ENCODE data around the gene NPIPB8.
"Not testable (repeated sequence)": the region's sequence is repeated elsewhere in the genome, so short reads cannot be mapped to it uniquely, and the experiment has no call there.

Gene NPIPB8

DNA sequence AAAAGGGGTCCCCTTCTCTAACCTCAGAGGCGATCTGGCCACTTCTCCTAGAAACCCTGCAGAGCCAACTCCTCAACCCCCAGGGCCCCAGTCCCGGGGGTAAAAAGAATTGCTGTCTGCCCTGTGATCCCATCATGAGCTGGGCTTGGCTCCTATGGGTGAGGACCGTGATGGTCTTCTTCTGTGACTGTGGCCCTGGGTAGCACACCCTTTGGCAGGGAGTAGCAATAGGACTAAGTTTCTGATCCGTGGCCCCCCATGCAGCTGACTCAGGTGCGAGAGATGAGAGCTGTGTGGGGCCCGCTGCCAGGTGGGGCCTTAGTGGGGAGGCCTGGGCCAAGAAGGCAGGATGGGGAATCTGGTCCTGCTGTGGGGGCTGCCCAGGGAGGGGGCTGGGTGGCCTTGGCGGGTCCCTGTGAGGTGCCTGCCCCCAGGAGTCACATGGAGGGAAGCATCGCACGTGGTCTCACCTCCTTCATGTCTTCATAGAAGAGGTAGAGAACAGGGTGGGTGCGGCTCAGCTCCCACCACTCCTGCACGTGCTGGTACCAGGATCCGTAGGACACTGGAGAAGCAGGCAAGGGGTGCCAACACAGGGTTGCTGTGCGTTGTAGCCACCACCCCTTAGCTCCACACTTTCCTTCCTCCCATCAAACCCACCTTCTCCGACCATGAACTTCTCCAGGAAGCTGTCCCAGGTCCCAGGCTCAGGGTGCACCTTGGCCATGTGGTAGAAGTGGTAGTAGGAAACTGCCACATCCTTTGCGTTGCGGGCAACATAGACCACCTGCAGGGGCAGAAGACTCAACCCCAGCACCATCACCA is 31.4 kb upstream of the NPIPB8 start:
- no peak for DNase-seq (ENCODE audit: low read depth, low spot score)
- H3K27ac ChIP-seq = no peak overlapping the region

DNA sequence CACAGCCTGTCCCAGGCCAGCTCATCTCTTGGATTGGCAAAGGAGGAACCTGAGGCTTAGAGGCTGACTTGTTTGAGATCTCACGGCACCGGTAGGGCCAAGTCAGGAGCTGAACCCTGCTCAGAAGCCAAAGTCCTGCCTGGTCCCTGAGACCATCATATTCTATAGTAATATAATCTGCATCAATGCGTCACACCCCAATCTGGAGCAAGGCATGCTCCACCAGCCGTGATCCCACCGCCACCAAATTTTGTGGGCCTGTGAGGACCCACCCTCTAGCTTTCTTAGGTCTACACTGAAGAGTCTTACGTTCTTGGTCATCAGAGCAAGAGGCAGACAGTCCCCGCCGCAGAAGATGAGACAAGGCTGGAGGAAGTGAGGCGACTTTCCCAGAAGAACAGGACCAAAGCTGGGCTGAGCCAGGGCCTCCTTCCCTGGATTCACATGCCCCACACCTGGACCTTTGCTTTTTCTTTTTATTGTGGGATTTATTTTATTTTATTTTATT is 30.7 kb upstream of the NPIPB8 start:
- no peak overlapping the region for H3K27ac ChIP-seq
- no peak for DNase-seq (ENCODE audit: low read depth, low spot score)

DNA sequence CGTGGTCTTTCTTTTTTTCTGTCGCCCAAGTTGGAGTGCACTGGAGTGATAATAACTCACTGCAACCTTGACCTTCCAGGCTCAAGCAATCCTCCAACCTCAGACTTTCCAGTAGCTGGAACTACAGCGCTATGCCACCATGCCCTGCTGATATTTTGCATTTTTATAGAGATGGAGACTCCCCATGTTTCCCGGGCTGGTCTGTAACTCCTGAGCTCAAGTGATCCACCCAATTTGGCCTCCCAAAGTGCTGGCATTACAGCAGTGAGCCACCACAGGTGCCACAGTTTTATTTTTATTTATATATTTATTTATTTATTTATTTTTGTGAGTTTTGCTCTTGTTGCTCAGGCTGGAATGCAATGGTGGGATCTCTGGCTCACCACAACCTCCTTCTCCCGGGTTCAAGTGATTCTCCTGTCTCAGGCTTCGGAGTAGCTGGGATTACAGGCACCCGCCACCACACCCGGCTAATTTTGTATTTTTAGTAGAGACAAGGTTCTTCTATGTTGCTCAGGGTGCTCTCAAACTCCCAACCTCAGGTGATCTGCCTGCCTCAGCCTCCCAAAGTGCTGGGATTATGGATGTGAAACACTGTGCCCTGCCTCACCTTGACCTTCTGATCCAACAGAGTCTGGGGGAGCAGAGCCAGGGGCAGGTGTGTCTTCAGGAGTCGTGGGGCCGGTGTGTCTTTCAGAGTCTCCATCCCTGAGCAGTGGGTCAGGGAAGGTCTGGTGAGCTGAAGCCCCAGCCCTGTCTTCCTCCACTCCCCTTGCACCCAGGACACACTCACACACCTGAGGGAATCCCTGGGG is 30.0 kb upstream of the NPIPB8 start:
- DNase-seq (ENCODE audit: low read depth, low spot score); H3K27ac ChIP-seq: not testable (repeated sequence)

DNA sequence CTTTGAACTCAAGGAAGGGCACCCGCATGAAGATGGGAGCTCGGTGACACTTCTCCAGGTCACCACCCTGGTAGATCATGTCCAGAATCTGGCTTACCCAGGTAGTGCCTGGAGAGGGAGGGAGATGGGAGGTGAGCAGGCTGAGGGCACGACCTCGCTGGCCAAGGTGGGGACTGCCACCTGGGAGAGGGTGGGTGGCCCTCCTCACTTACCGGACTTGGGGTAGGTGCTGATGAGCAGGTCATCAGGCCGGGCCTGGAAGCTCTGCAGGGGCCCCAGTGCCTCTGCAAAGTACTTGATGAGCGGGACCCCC is 29.4 kb upstream of the NPIPB8 start:
- H3K27ac ChIP-seq; DNase-seq (ENCODE audit: low read depth, low spot score): not testable (repeated sequence)

DNA sequence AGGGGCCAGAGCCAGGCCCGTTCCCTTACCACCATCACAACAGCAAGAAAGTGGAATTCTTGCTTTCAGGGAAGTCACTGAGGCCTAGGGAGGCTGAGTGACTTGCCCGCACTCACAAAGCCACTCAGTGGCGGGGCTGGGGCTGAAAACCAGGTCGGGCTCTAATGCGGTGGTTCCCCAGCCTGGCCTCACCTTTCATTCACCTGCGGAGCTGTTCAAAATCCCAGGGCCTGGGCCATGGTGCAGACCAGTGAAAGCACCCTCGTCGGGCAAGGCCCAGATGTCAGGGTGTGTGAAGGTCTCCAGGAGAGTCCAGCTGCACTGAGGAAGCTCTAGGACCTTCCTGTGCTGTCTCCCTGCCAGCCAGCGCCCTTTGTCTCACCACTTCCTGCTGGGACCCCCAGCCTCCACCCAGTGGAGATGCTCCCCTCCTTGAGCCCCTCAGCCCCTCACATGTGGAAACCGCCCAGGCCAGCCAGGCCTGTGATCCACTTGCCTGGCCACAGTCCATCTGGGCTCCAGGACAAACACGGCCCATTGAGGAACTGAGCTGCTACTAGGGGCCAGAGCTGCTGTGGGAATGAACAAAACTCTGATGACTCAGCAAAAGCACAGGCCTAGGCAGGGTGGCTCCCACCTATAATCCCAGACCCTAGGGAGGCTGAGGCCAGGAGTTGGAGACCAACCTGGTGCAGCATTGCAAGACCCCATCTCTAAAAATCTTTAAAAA is 28.8 kb upstream of the NPIPB8 start:
- not testable (repeated sequence) for DNase-seq (ENCODE audit: low read depth, low spot score); H3K27ac ChIP-seq

DNA sequence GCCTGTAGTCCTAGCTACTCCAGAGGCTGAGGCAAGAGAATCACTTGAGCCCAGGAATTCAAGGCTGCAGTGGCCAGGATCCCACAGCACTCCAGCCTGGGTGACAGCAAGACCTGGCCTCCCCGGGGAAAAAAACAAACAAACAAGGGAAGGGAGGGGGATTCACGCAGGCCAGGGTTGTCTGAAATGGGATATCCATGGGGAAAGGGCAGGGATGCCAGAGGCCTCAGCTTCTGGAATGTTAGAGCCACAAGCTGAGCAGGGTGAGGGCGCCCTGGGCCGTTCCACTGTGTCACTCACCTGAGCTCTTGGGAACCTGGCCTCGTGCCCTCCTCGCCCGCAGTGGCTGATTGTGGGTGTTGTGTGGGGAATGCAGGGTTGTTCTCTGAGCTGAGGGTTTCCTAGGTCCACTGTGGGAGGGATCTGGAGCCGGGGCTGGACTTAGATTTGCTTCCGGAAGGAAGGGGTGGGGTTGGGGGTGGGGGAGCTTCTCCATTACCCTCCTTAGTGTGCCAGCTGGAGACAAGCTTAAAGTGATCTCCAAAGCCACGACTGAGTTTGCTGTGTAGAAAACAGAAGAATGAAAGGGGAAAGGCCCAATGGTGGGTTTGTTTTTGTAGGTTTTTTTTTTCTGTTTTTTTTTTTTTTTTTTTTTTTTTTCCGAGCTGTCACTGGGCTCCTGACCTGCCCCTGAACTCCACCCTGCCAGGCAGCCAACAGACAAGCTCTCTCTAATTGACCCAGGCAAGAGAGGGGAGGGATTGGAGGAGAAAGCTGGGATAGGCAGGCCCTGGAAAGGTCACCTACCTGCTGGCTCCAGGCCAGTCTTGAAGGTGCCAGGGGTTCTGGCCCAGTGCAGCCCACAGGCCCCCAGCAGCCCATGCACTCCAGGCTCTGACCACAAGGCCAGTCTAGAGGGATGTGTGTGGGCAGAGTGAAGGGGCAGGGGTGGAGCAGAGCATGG is 28.0 kb upstream of the NPIPB8 start, which contains the start of gene SULT1A1:
SULT1A1 (minus strand) TSS at position 414 of the 964 bp plus-strand sequence. CDS start 1,189 bp downstream, outside the sequence.
- DNase-seq (ENCODE audit: low read depth, low spot score) = no peak
- no peak within 1 kb of the TSS for H3K27ac ChIP-seq

DNA sequence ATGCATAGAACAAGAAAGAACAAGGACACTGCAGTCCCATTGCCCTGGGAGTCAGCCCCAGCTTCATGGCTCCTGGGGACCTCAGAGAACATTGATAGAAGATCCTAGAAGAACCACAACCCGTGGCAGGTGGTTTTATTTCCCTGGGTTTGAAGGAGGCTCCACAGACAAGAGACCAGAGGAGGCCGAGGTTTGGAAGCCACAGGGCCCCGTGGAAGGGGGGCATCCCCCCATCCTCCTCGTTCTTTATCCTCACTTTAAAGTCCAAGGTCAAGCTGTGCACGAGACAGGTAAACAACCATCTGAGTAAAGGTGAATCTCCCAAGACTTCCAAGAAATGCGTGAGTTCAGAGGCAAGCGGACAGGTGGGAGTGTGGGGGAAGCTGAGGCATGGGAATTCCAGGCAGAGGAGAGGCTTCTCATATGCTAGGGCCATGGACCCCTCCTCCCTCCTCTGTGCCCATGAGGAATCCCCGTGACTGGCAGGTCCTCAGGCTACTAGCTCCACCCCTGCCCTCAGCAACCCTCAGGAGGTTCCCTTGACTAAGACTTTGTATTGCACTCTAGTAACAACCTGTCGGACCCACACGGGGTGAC is 27.2 kb upstream of the NPIPB8 start:
- no peak for DNase-seq (ENCODE audit: low read depth, low spot score)
- H3K27ac ChIP-seq = no peak overlapping the region

DNA sequence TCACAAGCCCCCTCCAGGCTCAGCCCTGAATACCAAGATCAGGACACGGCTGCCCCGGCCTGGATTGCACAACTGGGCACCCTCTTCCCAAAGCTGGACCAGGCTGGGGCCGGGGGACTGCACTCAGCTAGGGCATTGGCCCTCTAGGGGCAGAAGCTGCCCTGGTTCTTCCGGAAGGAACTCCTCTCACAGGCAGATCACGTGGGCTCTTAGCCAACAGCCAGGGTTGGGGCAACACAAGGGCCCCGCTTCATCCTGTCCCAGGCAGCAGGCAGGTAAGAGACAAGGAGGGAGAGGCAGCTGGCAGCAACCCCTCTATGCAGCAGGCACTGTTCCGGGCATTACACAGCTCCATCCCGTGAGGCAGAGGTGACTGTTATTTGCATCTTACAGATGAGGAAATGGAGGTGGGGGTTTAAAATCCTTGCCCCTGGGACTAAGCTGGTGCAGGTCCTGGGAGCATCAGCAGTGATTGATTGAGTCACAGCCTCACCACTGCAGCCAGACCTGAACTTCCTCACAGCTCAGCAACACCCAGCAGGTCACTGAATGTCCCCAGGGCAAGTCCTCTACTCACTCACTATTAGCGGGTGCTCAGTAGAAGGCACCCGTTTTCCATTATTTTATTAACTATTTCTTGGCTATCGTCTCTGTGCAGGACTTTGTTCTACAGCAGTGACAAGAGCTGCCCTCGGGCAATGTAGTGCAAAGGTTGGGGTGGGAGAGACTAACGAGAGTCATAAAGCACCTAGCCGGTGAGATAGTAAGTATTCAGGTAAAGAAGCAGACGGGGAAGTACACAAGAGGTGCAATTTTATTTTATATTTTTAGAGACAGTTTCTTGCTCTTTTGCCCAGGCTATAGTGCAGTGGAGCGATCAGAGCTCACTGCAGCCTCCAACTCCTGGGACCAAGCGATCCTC is 25.2 kb upstream of the NPIPB8 start:
- H3K27ac ChIP-seq; DNase-seq (ENCODE audit: low read depth, low spot score): not testable (repeated sequence)

DNA sequence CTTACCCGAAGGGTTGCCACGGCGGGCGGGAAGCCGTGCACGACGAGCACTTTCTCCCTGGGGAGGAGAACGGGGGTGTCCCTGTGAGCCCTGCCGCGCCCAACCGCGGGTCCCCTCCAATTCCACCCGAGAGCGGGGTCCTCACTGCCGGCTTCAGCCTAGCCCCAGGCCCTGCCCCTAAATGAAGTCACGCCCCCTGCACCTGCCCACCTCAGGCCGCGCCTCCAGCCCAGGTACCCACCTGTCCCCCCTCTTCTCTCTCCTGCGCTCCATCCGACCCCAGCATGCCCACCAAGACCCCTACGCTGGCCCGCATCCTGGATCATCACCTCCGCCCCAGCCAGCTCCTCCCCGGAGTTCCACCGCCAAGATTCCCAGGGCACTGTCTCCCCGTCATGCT is 24.0 kb upstream of the NPIPB8 start:
- DNase-seq (ENCODE audit: low read depth, low spot score); H3K27ac ChIP-seq: not testable (repeated sequence)

DNA sequence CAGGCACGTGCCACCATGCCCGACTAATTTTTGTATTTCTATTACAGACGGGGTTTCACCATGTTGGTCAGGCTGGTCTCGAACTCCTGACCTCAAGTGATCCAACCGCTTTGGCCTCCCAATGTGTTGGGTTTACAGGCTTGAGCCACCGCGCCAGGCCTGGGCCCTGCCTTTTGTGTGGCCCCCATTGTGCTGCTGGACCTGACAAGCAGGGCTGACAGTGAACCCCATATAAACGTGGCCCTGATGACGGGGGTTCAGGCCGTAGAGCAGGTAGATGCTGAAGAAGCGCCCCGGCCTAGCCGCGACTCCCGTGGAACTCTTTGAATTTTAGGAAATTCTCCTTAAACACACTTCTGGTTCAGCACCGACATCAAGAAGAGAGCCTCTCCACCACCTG is 23.3 kb upstream of the NPIPB8 start:
- DNase-seq (ENCODE audit: low read depth, low spot score); H3K27ac ChIP-seq: not testable (repeated sequence)

DNA sequence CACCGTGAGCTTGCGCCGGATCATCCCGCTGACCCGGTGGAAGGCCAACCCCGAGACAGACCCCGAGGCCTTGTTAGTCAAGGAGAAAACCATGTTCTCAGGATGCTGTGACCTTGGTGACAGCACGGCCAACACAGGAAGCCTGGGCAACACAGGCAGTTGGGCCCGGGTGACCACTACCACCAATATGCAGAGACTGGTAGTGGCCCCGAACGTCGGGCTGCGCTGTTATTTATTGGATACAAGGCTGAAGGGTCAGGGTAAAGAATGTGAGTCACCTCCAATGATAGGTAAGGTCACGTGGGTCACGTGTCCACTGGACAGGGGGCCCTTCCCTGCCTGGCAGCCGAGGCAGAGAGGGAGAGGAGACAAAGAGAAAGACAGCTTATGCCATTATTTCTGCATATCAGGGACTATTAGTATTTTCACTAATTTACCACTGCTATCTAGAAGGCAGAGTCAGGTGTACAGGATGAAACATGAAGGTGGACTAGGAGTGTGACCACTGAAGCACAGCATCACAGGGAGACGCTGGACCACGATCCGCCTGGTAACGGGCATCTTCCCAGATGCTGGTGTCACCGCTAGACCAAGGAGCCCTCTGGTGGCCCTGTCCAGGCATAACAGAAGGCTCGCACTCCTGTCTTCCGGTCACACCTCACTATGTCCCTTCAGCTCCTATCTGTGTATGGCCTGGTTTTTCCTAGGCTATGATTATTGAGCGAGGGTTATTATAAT is 22.2 kb upstream of the NPIPB8 start:
- H3K27ac ChIP-seq; DNase-seq (ENCODE audit: low read depth, low spot score): not testable (repeated sequence)

DNA sequence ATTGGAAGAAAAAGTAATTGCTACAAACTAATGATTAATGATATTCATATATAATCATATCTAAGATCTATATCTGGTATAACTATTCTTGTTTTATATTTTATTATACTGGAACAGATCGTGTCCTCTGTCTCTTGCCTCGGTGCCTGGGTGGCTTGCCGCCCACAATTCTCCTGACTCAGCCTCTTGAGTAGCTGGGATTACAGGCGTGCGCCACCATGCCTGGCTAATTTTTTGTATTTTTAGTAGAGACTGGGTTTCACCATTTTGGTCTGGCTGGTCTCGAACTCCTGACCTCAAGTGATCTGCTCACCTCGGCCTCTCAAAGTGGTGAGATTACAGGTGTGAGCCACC is 21.7 kb upstream of the NPIPB8 start:
- H3K27ac ChIP-seq; DNase-seq (ENCODE audit: low read depth, low spot score): not testable (repeated sequence)

DNA sequence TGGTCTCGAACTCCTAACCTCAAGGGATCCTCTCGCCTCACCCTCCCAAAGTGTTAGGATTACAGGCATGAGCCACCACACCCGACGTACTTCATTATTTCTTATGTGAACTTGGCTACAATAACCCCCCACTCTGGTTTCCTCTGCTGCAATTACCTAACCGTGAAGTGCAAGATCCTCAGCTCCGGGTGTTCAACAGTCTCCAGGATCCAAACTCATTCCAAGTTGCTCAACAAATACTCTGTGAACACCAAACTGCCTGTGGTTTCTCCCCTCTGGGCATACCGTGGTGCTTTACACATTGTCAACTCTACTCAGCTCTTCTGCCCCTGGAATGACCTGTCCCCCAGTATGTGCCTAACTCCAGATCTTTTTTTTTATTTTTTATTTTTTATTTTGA is 21.2 kb upstream of the NPIPB8 start:
- no peak for DNase-seq (ENCODE audit: low read depth, low spot score)
- H3K27ac ChIP-seq = no peak overlapping the region

DNA sequence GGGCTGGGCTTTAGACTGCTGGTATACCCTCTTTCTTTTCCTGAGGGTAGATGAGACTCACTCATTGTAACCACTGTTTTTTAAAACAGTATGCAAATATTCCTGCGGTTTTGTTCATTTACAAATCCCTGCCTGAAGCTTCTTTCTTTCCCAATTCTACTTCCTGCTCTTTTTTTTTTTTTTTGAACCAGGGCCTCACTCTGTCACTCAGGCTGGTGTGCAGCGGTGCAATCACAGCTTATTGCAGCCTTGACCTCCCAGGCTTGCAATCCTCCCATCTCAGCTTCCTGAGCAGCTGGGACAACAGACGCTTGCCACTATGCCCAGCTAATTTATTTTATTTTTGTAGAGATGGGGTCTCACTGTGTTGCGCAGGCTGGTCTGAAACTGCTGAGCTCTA is 20.0 kb upstream of the NPIPB8 start:
- H3K27ac ChIP-seq = no peak overlapping the region
- DNase-seq (ENCODE audit: low read depth, low spot score) = no peak

DNA sequence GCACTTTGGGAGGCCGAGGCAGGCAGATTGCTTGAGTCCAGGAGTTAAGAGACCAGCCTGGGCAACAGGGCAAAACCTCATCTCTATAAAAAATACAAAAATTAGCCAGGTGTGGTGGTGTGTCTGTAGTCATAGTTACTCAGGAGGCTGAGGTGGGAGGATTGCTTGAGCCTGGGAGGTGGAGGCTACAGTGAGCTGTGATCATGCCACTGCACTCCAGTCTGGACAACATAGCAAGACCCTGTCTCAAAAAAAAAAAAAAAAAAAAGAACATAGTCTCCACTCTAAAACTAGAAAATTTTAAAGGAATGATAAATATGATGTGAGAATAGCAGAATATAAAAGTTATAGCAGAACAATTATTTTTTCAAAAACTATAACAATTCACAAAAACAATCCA is 17.5 kb upstream of the NPIPB8 start:
- DNase-seq (ENCODE audit: low read depth, low spot score) = not testable (repeated sequence)

DNA sequence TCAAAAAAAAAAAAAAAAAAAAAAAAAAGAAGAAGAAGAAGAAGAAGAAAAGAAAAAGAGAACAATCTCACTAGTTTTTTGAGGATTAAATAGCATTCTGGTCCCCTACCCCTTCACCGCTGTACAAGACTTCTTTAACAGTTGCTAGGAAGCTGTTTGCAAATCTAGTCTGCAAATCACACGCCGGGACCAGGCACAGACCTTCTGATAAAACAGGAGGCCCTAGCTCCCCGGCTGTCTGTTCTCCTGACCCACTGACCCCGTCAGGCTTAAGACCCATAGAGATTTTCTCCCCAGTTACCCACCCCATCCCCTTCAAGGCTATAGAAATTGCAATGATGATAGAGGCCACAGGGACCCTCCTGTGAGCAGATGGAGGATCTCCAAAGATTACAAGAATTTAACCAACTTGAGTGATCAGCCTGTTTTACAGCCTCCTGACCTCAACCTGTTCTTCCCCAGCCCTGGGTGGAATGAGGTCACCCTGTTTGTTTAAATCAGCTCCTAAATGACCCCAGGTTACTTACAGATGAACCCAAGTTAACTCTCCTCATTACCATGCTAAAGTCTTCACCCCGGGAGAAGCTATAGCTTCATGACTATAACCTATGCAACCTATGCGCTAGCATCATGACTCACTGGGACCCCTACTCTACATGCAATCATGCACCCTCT is 16.2 kb upstream of the NPIPB8 start:
- no peak overlapping the region for H3K27ac ChIP-seq
- no peak for DNase-seq (ENCODE audit: low read depth, low spot score)

More for the DNA sequence above, 17.5 kb upstream of the NPIPB8 start:
- H3K27ac ChIP-seq = not testable (repeated sequence)

Data from epithelial cell of prostate (primary cell).